H9 (cell line): ENCODE measurements around the gene CROCC2. TPM values are rescaled to one million over a fixed set of nuclear protein-coding genes. Genes with fewer than 3 reads are reported as not detected.

Experiments used
- DNase-seq: peaks from one replicate; pipeline ENCODE4 v3.0.0-alpha.2; 2017
- H2AFZ ChIP-seq: one replicate; pipeline ENCODE4 v1.6.1; 2013; ENCODE audit warnings: mild to moderate bottlenecking, low read length, control low read depth, moderate library complexity
- H2AK5ac ChIP-seq: 2 replicates; pipeline ENCODE4 v1.6.1; 2013; ENCODE audit warnings: low read length, control low read depth, mixed read lengths; ENCODE audit not compliant: insufficient read length
- H2BK120ac ChIP-seq: one replicate; pipeline ENCODE4 v1.6.1; 2013; ENCODE audit warnings: low read depth, mild to moderate bottlenecking, low read length, control low read depth, inconsistent platforms; ENCODE audit not compliant: poor library complexity, severe bottlenecking
- H2BK12ac ChIP-seq: 2 replicates; pipeline ENCODE4 v1.6.1; 2013; ENCODE audit warnings: low read length, control low read depth, mixed read lengths, low read depth; ENCODE audit not compliant: insufficient read length
- H2BK15ac ChIP-seq: 2 replicates; pipeline ENCODE4 v1.6.1; 2013; ENCODE audit warnings: low read depth, low read length, control low read depth
- H2BK20ac ChIP-seq: one replicate; pipeline ENCODE4 v1.6.1; 2013; ENCODE audit warnings: low read depth, mild to moderate bottlenecking, low read length, control low read depth, inconsistent platforms; ENCODE audit not compliant: poor library complexity, severe bottlenecking
- H2BK5ac ChIP-seq: 2 replicates; pipeline ENCODE4 v1.6.1; 2013; ENCODE audit warnings: low read length, control low read depth, mixed read lengths; ENCODE audit not compliant: insufficient read length
- H3K14ac ChIP-seq: 2 replicates; pipeline ENCODE4 v1.6.1; 2013; ENCODE audit warnings: low read length, control low read depth; ENCODE audit not compliant: insufficient read depth
- H3K18ac ChIP-seq: 2 replicates; pipeline ENCODE4 v1.6.1; 2013; ENCODE audit warnings: low read depth, mild to moderate bottlenecking, mixed read lengths, low read length, control low read depth; ENCODE audit not compliant: insufficient read length
- H3K23ac ChIP-seq: 2 replicates; pipeline ENCODE4 v1.6.1; 2013; ENCODE audit warnings: low read length, control low read depth, mixed read lengths, low read depth; ENCODE audit not compliant: insufficient read length
- H3K23me2 ChIP-seq: 2 replicates; pipeline ENCODE4 v1.6.1; 2013; ENCODE audit warnings: low read depth, mild to moderate bottlenecking, mixed read lengths, low read length, control low read depth; ENCODE audit not compliant: insufficient read length, poor library complexity, severe bottlenecking
- H3K27ac ChIP-seq: 2 replicates; pipeline ENCODE4 v1.5.1; 2013; ENCODE audit warnings: low read length, control low read depth, mixed read lengths, low read depth; ENCODE audit not compliant: insufficient read length
- H3K27me3 ChIP-seq: 2 replicates; pipeline ENCODE4 v1.6.1; 2013; ENCODE audit warnings: low read length, control low read depth, inconsistent platforms; ENCODE audit not compliant: insufficient read depth
- H3K4ac ChIP-seq: 2 replicates; pipeline ENCODE4 v1.6.1; 2013; ENCODE audit warnings: low read depth, mild to moderate bottlenecking, control low read depth, inconsistent platforms, low read length, moderate library complexity
- H3K4me1 ChIP-seq: 2 replicates; pipeline ENCODE4 v1.6.1; 2013; ENCODE audit warnings: low read length, control low read depth, inconsistent platforms; ENCODE audit not compliant: insufficient read depth
- H3K4me2 ChIP-seq: 2 replicates; pipeline ENCODE4 v1.6.1; 2013; ENCODE audit warnings: low read length, control low read depth, mixed read lengths; ENCODE audit not compliant: insufficient read length, insufficient read depth
- H3K56ac ChIP-seq: 2 replicates; pipeline ENCODE4 v1.6.1; 2013; ENCODE audit warnings: low read depth, mild to moderate bottlenecking, mixed read lengths, low read length, control low read depth; ENCODE audit not compliant: insufficient read length
- H3K79me1 ChIP-seq: 2 replicates; pipeline ENCODE4 v1.6.1; 2013; ENCODE audit warnings: low read depth, mild to moderate bottlenecking, moderate library complexity, low read length, control low read depth, inconsistent platforms; ENCODE audit not compliant: insufficient read depth, poor library complexity, severe bottlenecking
- H3K79me2 ChIP-seq: 2 replicates; pipeline ENCODE4 v1.6.1; 2013; ENCODE audit warnings: low read length, control low read depth, inconsistent platforms; ENCODE audit not compliant: insufficient read depth
- H3K9ac ChIP-seq: 2 replicates; pipeline ENCODE4 v1.6.1; 2013; ENCODE audit warnings: low read length, control low read depth, mixed read lengths; ENCODE audit not compliant: insufficient read length; ENCODE audit errors: extremely low read depth
- H3K9me3 ChIP-seq: one replicate; pipeline ENCODE4 v1.6.1; 2013; ENCODE audit warnings: low read depth, low read length, inconsistent platforms; ENCODE audit not compliant: control insufficient read depth
- H3T11ph ChIP-seq: one replicate; pipeline ENCODE4 v1.6.1; 2013; ENCODE audit warnings: mild to moderate bottlenecking, low read length, control low read depth, inconsistent platforms
- H4K20me1 ChIP-seq: one replicate; pipeline ENCODE4 v1.6.1; 2013; ENCODE audit not compliant: control insufficient read depth, insufficient read length, insufficient read depth
- H4K5ac ChIP-seq: 2 replicates; pipeline ENCODE4 v1.6.1; 2013; ENCODE audit warnings: low read depth, mild to moderate bottlenecking, mixed read lengths, low read length, control low read depth; ENCODE audit not compliant: insufficient read length
- H4K8ac ChIP-seq: replicated peaks from 2 replicates; pipeline ENCODE4 v1.6.1; 2013; ENCODE audit warnings: low read length, control low read depth, mixed read lengths, low read depth; ENCODE audit not compliant: insufficient read length
- H4K91ac ChIP-seq: 2 replicates; pipeline ENCODE4 v1.6.1; 2013; ENCODE audit warnings: low read depth, mild to moderate bottlenecking, moderate library complexity, mixed read lengths, low read length, control low read depth; ENCODE audit not compliant: insufficient read length
- H3K27ac Mint-ChIP-seq, 3 experiments: 2 replicates in 2 of 3; 3 replicates in 1 of 3; pipeline ENCODE4 v1.8.0; 2020 to 2021; ENCODE audit warnings: mixed read lengths in 3 of 3, mild to moderate bottlenecking in 1 of 3, moderate library complexity in 1 of 3
- H3K27me3 Mint-ChIP-seq: 2 replicates; pipeline ENCODE4 v1.8.0; 2021; ENCODE audit warnings: low read depth, mild to moderate bottlenecking, moderate library complexity, mixed read lengths
- H3K36me3 Mint-ChIP-seq, 3 experiments: 2 replicates in 2 of 3; 3 replicates in 1 of 3; pipeline ENCODE4 v1.8.0; 2020 to 2021; ENCODE audit warnings: low read depth in 3 of 3, mixed read lengths in 3 of 3; ENCODE audit not compliant: insufficient read depth in 1 of 3
- H3K4me1 Mint-ChIP-seq, 2 experiments: 2 replicates each; pipeline ENCODE4 v1.8.0; 2020; ENCODE audit warnings: mixed read lengths in 2 of 2
- H3K4me3 Mint-ChIP-seq, 2 experiments: 2 replicates in 1 of 2; 3 replicates in 1 of 2; pipeline ENCODE4 v1.8.0; 2020 to 2021; ENCODE audit warnings: mild to moderate bottlenecking in 2 of 2, mixed read lengths in 2 of 2, moderate library complexity in 1 of 2
- H3K9me3 Mint-ChIP-seq, 2 experiments: 2 replicates in 1 of 2; 3 replicates in 1 of 2; pipeline ENCODE4 v1.8.0; 2020; ENCODE audit warnings: mild to moderate bottlenecking in 2 of 2, mixed read lengths in 2 of 2, moderate library complexity in 1 of 2
- CTCF ChIP-seq: fragments of 200-600 bp; sonication (generic); conservative IDR thresholded peaks from 3 replicates; pipeline ENCODE4 v1.8.0; 2021; ENCODE audit warnings: antibody characterized with exemption, mild to moderate bottlenecking
- WGBS: extraction: QIAGEN DNeasy Blood & Tissue Kit; methylation state at CpG from one replicate; pipeline ENCODE4 v1.1.7; 2013; ENCODE audit warnings: missing lambda C conversion rate, low lambda C conversion rate, mixed read lengths; ENCODE audit not compliant: insufficient read length; ENCODE audit errors: extremely low coverage; 5-methylcytosine and 5-hydroxymethylcytosine counted together
- total RNA-seq: library from RNA; stranded (reverse); gene quantifications from 2 replicates; pipeline ENCODE4 v1.2.1, GENCODE V29; 2021

Gene CROCC2
- total RNA-seq, 1 experiment from 2014 or later: not detected

- no peak overlapping the region for H2BK20ac ChIP-seq
- H3K27me3 ChIP-seq: no peaks in the 10 kb centered on the region
- H4K91ac ChIP-seq: no peak overlapping the region
- H3K18ac ChIP-seq: no peak overlapping the region
- no peak overlapping the region for H3K56ac ChIP-seq
- H3K27ac ChIP-seq: no peak overlapping the region
- no CpG with 5 or more reads among the region's 29 CpGs for WGBS
- no peak for TF ChIP-seq CTCF
- H2BK120ac ChIP-seq: no peak overlapping the region
- H3K4me2 ChIP-seq: no peak overlapping the region
- H3K79me2 ChIP-seq: no peaks in the 10 kb centered on the region
- H3K23ac ChIP-seq: no peak overlapping the region
- H3K9me3 ChIP-seq: no peaks in the 10 kb centered on the region
- H3K4me1 Mint-ChIP-seq: peaks cover 3 to 4% of the 10 kb centered on the region in 2 experiments; a peak in 3 of 4 replicates
- no peaks in the 10 kb centered on the region for H3K23me2 ChIP-seq
- no peak overlapping the region for H2BK5ac ChIP-seq
- H4K5ac ChIP-seq: no peak overlapping the region
- H3K36me3 Mint-ChIP-seq: no peaks in the 10 kb centered on the region
- no peak overlapping the region for H3K14ac ChIP-seq
- H2AFZ ChIP-seq: no peak overlapping the region
- H4K20me1 ChIP-seq: no peaks in the 10 kb centered on the region
- no peak overlapping the region for H3T11ph ChIP-seq
- no peak overlapping the region for H2AK5ac ChIP-seq
- no peaks in the 10 kb centered on the region for H3K9me3 Mint-ChIP-seq
- H3K9ac ChIP-seq: no peak overlapping the region
- DNase-seq: peak; percentile 31
- no peaks in the 10 kb centered on the region; the same call in 1 of the 2 replicates for H3K4me1 ChIP-seq
- H3K27ac Mint-ChIP-seq: peak overlapping the region; percentile 49 to 86 (median 54); a peak in 4 of 7 replicates
- no peak overlapping the region for H2BK12ac ChIP-seq
- H3K79me1 ChIP-seq: no peaks in the 10 kb centered on the region
- no peak overlapping the region for H4K8ac ChIP-seq
- no peak overlapping the region for H3K4me3 Mint-ChIP-seq
- no peak overlapping the region for H2BK15ac ChIP-seq
- H3K4ac ChIP-seq: no peak overlapping the region
- no peaks in the 10 kb centered on the region for H3K27me3 Mint-ChIP-seq
Measured at GRCh38 chr2:240962300-240963064, 56.3 kb downstream of the CROCC2 start.
